HCT116 (cell line): ENCODE data around the gene TTYH3. TPM values are rescaled to one million over a fixed set of nuclear protein-coding genes. Genes with fewer than 3 reads are reported as not detected.
"Not testable (repeated sequence)": the region's sequence is repeated elsewhere in the genome, so short reads cannot be mapped to it uniquely, and the experiment has no call there.

Experiments used
- ATAC-seq: fragments of 200-7000 bp; cut with Tn5 transposase; 2 replicates; pipeline ENCODE4 v1.9.1; 2020; ENCODE audit warnings: mild to moderate bottlenecking, moderate library complexity
- BruUV-seq: library from RNA; stranded (reverse); fragments of 400-500 nt; replicated peaks from 2 replicates; lab custom pipeline; 2021; lab: Mats Ljungman, UMichigan
- CTCF ChIA-PET: fragments of 300-600 bp; sonication (Branson Sonifier 250); formaldehyde crosslinking; loops from one replicate; lab custom pipeline; 2021; ENCODE audit warnings: antibody characterized with exemption; lab: Charles Lee
- POLR2A ChIA-PET: fragments of 300-600, 350-600 bp; sonication (Branson Sonifier 250); formaldehyde crosslinking; loops from one replicate; lab custom pipeline; 2021; ENCODE audit warnings: antibody characterized with exemption; lab: Charles Lee
- RAD21 ChIA-PET, 2 experiments: fragments of 300-600 bp; sonication (Branson Sonifier 250); formaldehyde crosslinking; loops; one replicate each; lab custom pipeline; 2023; ENCODE audit warnings: low total read pairs in 2 of 2; ENCODE audit not compliant: uncharacterized antibody in 2 of 2, unreplicated experiment in 2 of 2, low non-redundant PET in 1 of 2; lab: Charles Lee
- DNase-seq: peaks from one replicate; pipeline ENCODE4 v3.0.0-alpha.2; 2010; ENCODE audit warnings: low read depth, low spot score
- H2AFZ ChIP-seq: fragments of 200-600 bp; shearing (Covaris generic), sonication (generic); 2 replicates; pipeline ENCODE4 v1.6.1; 2017; ENCODE audit warnings: low read depth, mixed run types, mixed read lengths, antibody characterized with exemption, low read length; ENCODE audit not compliant: poor library complexity, severe bottlenecking
- H3K27ac ChIP-seq: 2 replicates; pipeline ENCODE4 v1.5.1; 2012; ENCODE audit warnings: low read depth, low read length
- H3K27me3 ChIP-seq: fragments of 200-600 bp; sonication (generic); 2 replicates; pipeline ENCODE4 v1.6.1; 2016; ENCODE audit warnings: mixed run types, low read length, mixed read lengths; ENCODE audit not compliant: insufficient read depth
- H3K36me3 ChIP-seq, 2 experiments: fragments of 200-500 bp in 1 of 2; fragments of 200-600 bp in 1 of 2; sonication (Bioruptor generic) in 1 of 2; sonication (generic) in 1 of 2; 2 replicates each; pipeline versions ENCODE4 v1.5.1 to v1.6.1; 2014 to 2016; ENCODE audit warnings: low read length in 2 of 2, inconsistent platforms in 1 of 2, mixed read lengths in 1 of 2, mixed run types in 1 of 2; ENCODE audit not compliant: insufficient read depth in 2 of 2, control insufficient read depth in 1 of 2
- H3K4me1 ChIP-seq, 2 experiments: fragments of 200-600 bp in 1 of 2; sonication (generic) in 1 of 2; 2 replicates each; pipeline versions ENCODE4 v1.5.1 to v1.6.1; 2012 to 2017; ENCODE audit warnings: low read length in 2 of 2, inconsistent platforms in 1 of 2, mild to moderate bottlenecking in 1 of 2, mixed read lengths in 1 of 2, mixed run types in 1 of 2, moderate library complexity in 1 of 2; ENCODE audit not compliant: insufficient read depth in 2 of 2, control insufficient read depth in 1 of 2
- H3K4me2 ChIP-seq: fragments of 200-600 bp; sonication (generic); 2 replicates; pipeline ENCODE4 v1.6.1; 2017; ENCODE audit warnings: mixed run types, low read length, mixed read lengths
- H3K4me3 ChIP-seq, 2 experiments: fragments of 200-600 bp in 1 of 2; sonication (generic) in 1 of 2; replicated peaks in 1 of 2; 2 replicates each; pipeline ENCODE4 v1.5.1; 2011 to 2016; ENCODE audit warnings: low read length in 2 of 2, control low read depth in 1 of 2, low read depth in 1 of 2, mild to moderate bottlenecking in 1 of 2, mixed read lengths in 1 of 2, mixed run types in 1 of 2
- H3K79me2 ChIP-seq: fragments of 200-600 bp; sonication (generic); 2 replicates; pipeline ENCODE4 v1.6.1; 2017; ENCODE audit warnings: mild to moderate bottlenecking, mixed run types, low read length, moderate library complexity, mixed read lengths; ENCODE audit not compliant: insufficient read depth
- H3K9ac ChIP-seq: fragments of 200-600 bp; sonication (generic); 2 replicates; pipeline ENCODE4 v1.6.1; 2016; ENCODE audit warnings: low read length, mixed read lengths
- H3K9me2 ChIP-seq: fragments of 200-600 bp; sonication (generic), shearing (Covaris generic); 2 replicates; pipeline ENCODE4 v1.6.1; 2017; ENCODE audit warnings: mixed run types, mild to moderate bottlenecking, moderate library complexity; ENCODE audit not compliant: insufficient read depth
- H3K9me3 ChIP-seq, 2 experiments: fragments of 200-500 bp in 1 of 2; fragments of 200-600 bp in 1 of 2; sonication (Bioruptor generic) in 1 of 2; sonication (generic) in 1 of 2; 2 replicates each; pipeline ENCODE4 v1.6.1; 2014 to 2017; ENCODE audit warnings: low read length in 2 of 2, mixed read lengths in 2 of 2, inconsistent platforms in 1 of 2, low read depth in 1 of 2, mild to moderate bottlenecking in 1 of 2, mixed run types in 1 of 2, moderate library complexity in 1 of 2; ENCODE audit not compliant: control insufficient read depth in 1 of 2, insufficient read depth in 1 of 2
- H4K20me1 ChIP-seq: fragments of 200-600 bp; sonication (generic), shearing (Covaris generic); 2 replicates; pipeline ENCODE4 v1.6.1; 2017; ENCODE audit warnings: mixed run types, mild to moderate bottlenecking, moderate library complexity; ENCODE audit not compliant: insufficient read depth
- ATF3 ChIP-seq: IDR thresholded peaks from 2 replicates; pipeline ENCODE4 v1.6.1; 2012
- EGR1 ChIP-seq: IDR thresholded peaks from 2 replicates; pipeline ENCODE4 v1.6.1; 2012; ENCODE audit warnings: low read depth
- EZH2 ChIP-seq: fragments of 200-600 bp; sonication (generic); IDR thresholded peaks from 2 replicates; pipeline ENCODE4 v1.6.1; 2017; ENCODE audit warnings: antibody characterized with exemption, mixed run types
- FOSL1 ChIP-seq: IDR thresholded peaks from 2 replicates; pipeline ENCODE4 v1.6.1; 2012; ENCODE audit warnings: low read depth
- JUND ChIP-seq: IDR thresholded peaks from 2 replicates; pipeline ENCODE4 v1.6.1; 2012
- POLR2A ChIP-seq: IDR thresholded peaks from 2 replicates; pipeline ENCODE4 v1.7.0; 2011; ENCODE audit warnings: borderline replicate concordance; ENCODE audit not compliant: insufficient read depth, insufficient read length; ENCODE audit errors: extremely low read depth
- POLR2AphosphoS5 ChIP-seq: IDR thresholded peaks from 2 replicates; pipeline ENCODE4 v1.6.1; 2011; ENCODE audit warnings: mild to moderate bottlenecking, low read depth, low read length, moderate library complexity
- RAD21 ChIP-seq: IDR thresholded peaks from 2 replicates; pipeline ENCODE4 v1.6.1; 2012; ENCODE audit warnings: low read depth, mild to moderate bottlenecking
- SIN3A ChIP-seq: IDR thresholded peaks from 2 replicates; pipeline ENCODE4 v1.6.1; 2012; ENCODE audit warnings: low read depth
- SP1 ChIP-seq: IDR thresholded peaks from 2 replicates; pipeline ENCODE4 v1.6.1; 2012; ENCODE audit warnings: low read depth
- YY1 ChIP-seq: IDR thresholded peaks from 2 replicates; pipeline ENCODE4 v1.6.1; 2011; ENCODE audit warnings: low read length, low read depth, moderate library complexity, mild to moderate bottlenecking; ENCODE audit not compliant: insufficient replicate concordance; ENCODE audit errors: extremely low read depth
- ZFX ChIP-seq: fragments of 450-650 bp; IDR thresholded peaks from 2 replicates; pipeline ENCODE4 v1.6.1; 2017
- ZNF274 ChIP-seq: fragments of 200-500 bp; sonication (Bioruptor generic); IDR thresholded peaks from 2 replicates; pipeline ENCODE4 v1.6.1; 2014; ENCODE audit warnings: mild to moderate bottlenecking, low read depth, low read length, inconsistent platforms
- intact Hi-C: fragments of 100-400 bp; cut with micrococcal nuclease; formaldehyde crosslinking; loops from 2 replicates; pipeline ENCODE4 v1.10.0; 2022
- total RNA-seq: library from RNA; stranded (reverse); gene quantifications from one replicate; pipeline ENCODE4 v1.2.1, GENCODE V29; 2021; ENCODE audit not compliant: unreplicated experiment
- TF ChIP-seq, protein P1 (sequence below): IDR thresholded peaks from 2 replicates; pipeline ENCODE4 v1.6.1; 2012

Gene TTYH3
- total RNA-seq, 1 experiment from 2014 or later: 40.3 TPM

DNA sequence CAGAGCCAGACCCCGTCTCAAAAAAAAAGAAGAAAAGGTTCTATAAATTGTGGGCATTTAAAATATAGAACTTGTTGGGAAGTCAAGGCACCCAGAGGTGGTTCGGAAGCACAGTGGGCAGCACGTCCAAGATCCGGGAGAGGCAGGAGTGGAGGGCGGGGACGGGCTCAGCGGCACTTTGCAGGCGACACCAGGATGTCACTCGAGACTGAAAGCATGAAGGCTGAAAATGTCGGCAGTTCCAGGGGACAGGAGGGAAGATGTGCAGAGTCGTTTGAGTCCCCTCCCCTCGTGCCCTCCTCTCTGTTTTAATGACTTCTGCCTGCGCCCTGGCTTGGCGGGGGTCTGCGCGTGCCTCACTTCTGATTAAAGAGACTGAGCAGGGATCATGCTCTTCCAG lies 42.4 kb upstream of the TTYH3 start:
- peaks cover 0 to 4% of the 10 kb centered on the region in 2 experiments; a peak in 2 of 4 replicates for H3K36me3 ChIP-seq
- no peak for ATAC-seq

GRCh38 chr7:2589941-2590340 lies 41.8 kb upstream of the TTYH3 start:
- H3K27ac ChIP-seq, H3K9me2 ChIP-seq, H3K4me1 ChIP-seq, intact Hi-C loops, H3K4me2 ChIP-seq, CTCF ChIA-PET, POLR2A ChIA-PET, H3K36me3 ChIP-seq, H2AFZ ChIP-seq, DNase-seq, H3K9ac ChIP-seq, BruUV-seq, H3K79me2 ChIP-seq, H3K27me3 ChIP-seq, H3K9me3 ChIP-seq, H4K20me1 ChIP-seq, RAD21 ChIA-PET, H3K4me3 ChIP-seq, ATAC-seq: not testable (repeated sequence)

More for the DNA sequence above, 42.4 kb upstream of the TTYH3 start:
- Histone ChIP-seq H3K4me2 (no peak overlapping the region), H3K27ac (no peak overlapping the region), H3K4me1 (no peaks in the 10 kb centered on the region), H3K9me2 (no peaks in the 10 kb centered on the region), H3K9me3 (no peaks in the 10 kb centered on the region), H3K27me3 (no peaks in the 10 kb centered on the region), H4K20me1 (no peaks in the 10 kb centered on the region)
- no TSS peak for BruUV-seq
- TF ChIP-seq EGR1: no peak
- TF ChIP-seq FOSL1: no peak
- no peak for TF ChIP-seq POLR2AphosphoS5
- TF ChIP-seq, protein P1, sequence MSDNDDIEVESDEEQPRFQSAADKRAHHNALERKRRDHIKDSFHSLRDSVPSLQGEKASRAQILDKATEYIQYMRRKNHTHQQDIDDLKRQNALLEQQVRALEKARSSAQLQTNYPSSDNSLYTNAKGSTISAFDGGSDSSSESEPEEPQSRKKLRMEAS: no peak
- TF ChIP-seq POLR2A: no peak
- no peak for TF ChIP-seq SIN3A
- TF ChIP-seq SP1: no peak
- TF ChIP-seq YY1: no peak
- no peak for TF ChIP-seq JUND
- no peak for TF ChIP-seq ZNF274
- no peak for TF ChIP-seq EZH2
- TF ChIP-seq ZFX: no peak
- no peak for TF ChIP-seq ATF3
- TF ChIP-seq RAD21: no peak
- TF ChIP-seq, all 23 proteins: peak for 0
- ChIA-PET CTCF (no interaction called here), POLR2A (no interaction called here), RAD21 (no interaction called here)
- no peak for DNase-seq
- no peak overlapping the region for H3K4me3 ChIP-seq
- no peak overlapping the region for H2AFZ ChIP-seq
- no peak overlapping the region for H3K9ac ChIP-seq
- H3K79me2 ChIP-seq: no peaks in the 10 kb centered on the region
- intact Hi-C loops: no loop called here
